DMS114 treated with DMSO at 0.1 percent for 48 hours (cell line): ENCODE results near the gene HAGHL.
A peak's percentile ranks its signal among the peaks of the same experiment; 100 is the strongest.

ENCODE experiments used
- DNase-seq: peaks from one replicate; lab custom pipeline; 2025; ENCODE audit not compliant: unreplicated experiment; lab: John Stamatoyannopoulos, UW

Gene HAGHL, protein sequence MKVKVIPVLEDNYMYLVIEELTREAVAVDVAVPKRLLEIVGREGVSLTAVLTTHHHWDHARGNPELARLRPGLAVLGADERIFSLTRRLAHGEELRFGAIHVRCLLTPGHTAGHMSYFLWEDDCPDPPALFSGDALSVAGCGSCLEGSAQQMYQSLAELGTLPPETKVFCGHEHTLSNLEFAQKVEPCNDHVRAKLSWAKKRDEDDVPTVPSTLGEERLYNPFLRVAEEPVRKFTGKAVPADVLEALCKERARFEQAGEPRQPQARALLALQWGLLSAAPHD

DNA sequence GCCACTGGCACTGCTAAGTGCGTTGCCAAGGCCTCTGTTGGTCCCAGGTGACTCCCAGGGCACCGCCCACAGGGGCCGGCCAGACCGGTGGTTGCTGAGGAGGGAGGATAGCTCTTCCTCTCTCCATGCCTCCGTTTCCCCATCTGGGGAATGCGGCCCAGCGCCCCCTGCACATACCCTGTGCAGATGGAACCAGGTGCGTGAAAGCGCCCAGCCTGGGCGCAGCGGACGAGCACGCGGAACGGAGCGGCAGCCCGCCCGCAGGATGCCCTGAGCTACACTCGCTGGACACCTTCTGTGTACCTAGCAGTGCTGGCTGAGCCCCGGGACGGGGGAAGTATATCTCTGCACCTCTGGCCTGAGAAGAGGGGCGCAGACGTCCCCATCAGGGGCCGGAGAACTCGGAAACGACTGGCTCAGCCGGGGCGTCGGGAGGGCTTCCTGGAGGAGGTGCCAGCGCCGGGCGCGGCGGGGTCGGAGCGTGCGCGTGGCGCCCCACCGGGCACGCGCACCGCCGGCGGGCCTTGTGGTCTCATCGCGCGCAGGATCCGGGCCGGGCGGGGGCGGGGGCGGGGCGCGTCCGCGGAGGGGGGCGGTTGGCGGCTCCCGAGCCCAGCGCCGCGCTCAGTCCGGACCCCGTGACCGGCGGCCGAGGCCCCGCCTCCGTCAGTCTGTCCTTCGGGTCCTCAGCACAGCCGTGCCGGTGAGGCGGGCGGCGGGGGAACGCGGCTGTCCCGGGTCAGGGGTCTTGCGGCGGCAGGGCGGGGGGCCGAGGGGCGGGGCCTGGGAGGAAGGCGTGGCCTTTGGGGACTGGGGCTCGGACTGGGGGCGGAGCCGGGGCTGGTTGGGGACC lies at the start of gene HAGHL, which contains the start of gene CCDC78:
HAGHL (plus strand) TSS at position 669 of the 853 bp plus-strand sequence. CDS start 404 bp downstream, outside the sequence.
CCDC78 (minus strand) TSS at position 6 of the 853 bp plus-strand sequence. CDS start 76 bp downstream, outside the sequence.
- DNase-seq, result no peak

DNA sequence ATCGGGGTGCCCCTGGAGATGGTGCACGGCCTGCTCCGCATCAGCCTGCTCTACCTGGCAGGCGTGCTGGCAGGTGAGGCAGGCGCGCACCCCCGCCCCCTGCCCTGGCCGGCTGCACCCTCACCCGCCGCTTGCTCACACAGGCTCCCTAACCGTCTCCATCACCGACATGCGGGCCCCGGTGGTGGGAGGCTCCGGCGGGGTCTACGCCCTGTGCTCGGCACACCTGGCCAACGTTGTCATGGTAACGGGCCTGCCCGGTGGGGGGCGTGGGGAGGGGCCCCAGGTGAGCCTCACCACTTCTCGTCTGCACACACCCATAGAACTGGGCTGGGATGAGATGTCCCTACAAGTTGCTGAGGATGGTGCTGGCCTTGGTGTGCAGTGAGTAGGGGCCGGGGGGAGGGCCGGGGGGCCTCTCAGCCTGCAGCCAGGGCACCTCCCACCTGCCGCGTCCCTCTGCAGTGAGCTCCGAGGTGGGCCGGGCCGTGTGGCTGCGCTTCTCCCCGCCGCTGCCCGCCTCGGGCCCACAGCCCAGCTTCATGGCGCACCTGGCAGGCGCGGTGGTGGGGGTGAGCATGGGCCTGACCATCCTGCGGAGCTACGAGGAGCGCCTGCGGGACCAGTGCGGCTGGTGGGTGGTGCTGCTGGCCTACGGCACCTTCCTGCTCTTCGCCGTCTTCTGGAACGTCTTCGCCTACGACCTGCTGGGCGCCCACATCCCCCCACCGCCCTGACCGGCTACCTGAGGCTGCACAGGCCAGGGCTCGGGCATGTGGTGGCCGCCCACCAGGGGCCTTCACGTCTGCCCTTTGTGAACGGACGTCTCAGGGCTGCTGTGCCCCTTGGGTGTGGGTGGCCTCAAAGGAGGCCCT lies 49.4 kb upstream of the HAGHL start:
- no peak for DNase-seq

GRCh38 chr16:678209-678857 lies 48.6 kb upstream of the HAGHL start:
- no peak for DNase-seq

GRCh38 chr16:678858-679813 lies 47.8 kb upstream of the HAGHL start:
- peak; percentile 23 for DNase-seq

DNA sequence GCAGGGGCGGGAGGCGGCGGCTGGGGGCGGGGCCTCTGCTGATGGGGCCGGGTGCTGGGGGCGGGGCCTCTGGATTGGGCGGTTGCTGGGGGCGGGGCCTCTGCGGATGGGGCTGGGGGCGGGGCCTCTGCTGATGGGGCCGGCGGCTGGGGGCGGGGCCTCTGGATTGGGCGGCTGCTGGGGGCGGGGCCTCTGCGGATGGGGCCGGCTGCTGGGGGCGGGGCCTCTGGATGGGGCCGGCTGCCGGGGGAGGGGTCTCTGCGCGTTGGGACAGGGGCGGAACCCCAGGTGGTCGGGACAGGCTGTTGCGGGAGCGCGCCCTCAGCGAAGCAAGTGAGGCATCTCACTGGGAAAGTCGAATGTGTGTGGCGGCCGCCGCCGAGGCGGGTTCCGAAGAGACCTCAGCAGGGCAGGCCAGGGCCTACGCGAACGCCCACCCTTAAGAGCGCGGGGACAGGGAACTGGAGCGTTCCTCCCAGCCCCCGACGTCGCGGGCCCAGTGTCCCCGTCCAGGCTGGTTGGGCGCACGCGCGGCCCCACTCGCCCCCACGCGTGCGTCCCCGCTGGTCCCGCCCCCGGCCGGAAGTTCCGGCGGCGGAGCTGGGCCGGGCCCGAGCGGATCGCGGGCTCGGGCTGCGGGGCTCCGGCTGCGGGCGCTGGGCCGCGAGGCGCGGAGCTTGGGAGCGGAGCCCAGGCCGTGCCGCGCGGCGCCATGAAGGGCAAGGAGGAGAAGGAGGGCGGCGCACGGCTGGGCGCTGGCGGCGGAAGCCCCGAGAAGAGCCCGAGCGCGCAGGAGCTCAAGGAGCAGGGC lies 46.9 kb upstream of the HAGHL start, which contains the start of gene STUB1:
STUB1 (plus strand) TSS at position 597 of the 811 bp plus-strand sequence; CDS start at position 713, 116 bp downstream.
- DNase-seq, result peak; percentile 70

DNA sequence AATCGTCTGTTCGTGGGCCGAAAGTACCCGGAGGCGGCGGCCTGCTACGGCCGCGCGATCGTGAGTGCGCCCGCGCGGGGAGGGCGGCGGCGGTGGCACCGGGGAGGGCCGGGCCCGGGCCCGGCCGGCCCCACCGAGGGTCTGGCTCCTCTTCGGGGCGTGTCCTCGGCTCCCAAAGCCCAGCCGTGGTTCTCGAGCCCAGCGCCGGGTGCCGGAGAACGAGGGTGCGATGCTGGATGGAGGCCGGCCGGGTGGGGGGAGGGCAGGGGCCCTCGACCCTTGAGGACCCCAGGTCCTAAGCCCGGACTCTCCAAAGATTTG lies 46.3 kb upstream of the HAGHL start:
- no peak for DNase-seq

- DNase-seq, result no peak
These were observed 45.8 kb upstream of the HAGHL start for GRCh38 chr16:680967-681745.

DNA sequence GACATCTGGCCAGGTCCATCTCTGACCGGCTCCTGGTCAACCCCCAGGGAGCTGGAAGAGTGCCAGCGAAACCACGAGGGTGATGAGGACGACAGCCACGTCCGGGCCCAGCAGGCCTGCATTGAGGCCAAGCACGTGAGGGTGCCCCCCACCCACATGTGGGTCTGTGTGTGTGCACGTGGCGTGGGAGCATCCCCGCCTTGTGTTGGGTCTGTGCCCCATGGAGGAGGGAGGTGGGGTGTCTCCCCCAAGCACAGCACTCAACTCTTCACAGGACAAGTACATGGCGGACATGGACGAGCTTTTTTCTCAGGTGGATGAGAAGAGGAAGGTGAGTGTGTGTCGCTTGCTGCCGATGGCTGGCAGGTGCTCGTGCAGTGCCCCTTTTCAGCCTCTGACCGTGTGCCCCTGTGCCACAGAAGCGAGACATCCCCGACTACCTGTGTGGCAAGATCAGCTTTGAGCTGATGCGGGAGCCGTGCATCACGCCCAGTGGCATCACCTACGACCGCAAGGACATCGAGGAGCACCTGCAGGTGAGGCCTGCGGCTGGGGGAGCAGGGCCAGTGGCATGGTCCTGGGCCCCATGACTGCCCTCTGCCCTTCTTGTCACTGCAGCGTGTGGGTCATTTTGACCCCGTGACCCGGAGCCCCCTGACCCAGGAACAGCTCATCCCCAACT lies 45.0 kb upstream of the HAGHL start:
- no peak for DNase-seq

GRCh38 chr16:682493-683395 lies 44.2 kb upstream of the HAGHL start:
- DNase-seq, result no peak

GRCh38 chr16:683396-684070 lies 43.4 kb upstream of the HAGHL start:
- DNase-seq, result no peak

DNA sequence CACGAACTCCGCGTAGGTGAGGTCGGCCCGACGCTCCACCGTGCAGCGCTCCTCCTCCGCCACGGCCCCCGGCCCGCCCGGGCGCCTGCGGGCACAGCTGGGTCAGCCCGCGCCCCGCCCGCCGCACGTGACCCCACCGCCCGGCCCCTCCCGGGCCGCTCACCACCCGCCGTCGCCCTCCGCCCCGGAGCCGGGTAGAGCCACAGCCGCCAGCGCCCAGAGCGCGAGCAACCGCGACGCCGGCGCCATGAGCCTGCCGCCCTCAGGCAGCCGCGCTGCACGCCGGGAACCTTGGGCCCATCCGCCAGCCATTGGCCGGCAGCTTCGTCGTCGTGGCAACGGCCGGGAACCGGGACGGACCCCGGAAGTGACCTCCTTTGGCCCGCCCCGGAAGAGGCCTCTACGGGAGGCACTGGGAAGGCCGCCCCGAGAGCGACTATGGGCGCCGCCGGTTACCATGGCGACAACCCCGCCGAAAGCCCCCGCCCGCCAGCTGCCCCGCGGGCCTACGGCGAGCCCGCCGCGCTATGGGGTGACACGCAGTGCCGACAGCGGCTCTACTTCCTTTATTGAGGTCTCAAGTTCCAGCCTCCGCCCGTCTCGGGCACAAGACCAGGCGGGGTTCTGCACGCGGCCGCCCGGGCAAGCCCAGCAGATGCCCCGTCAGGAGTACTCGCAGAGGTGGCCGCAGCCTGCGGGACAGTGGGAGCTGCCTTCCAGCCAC lies 42.7 kb upstream of the HAGHL start, which contains the start of gene JMJD8:
JMJD8 (minus strand) TSS at position 264 of the 724 bp plus-strand sequence; CDS start at position 249, 15 bp downstream.
- no peak for DNase-seq

DNA sequence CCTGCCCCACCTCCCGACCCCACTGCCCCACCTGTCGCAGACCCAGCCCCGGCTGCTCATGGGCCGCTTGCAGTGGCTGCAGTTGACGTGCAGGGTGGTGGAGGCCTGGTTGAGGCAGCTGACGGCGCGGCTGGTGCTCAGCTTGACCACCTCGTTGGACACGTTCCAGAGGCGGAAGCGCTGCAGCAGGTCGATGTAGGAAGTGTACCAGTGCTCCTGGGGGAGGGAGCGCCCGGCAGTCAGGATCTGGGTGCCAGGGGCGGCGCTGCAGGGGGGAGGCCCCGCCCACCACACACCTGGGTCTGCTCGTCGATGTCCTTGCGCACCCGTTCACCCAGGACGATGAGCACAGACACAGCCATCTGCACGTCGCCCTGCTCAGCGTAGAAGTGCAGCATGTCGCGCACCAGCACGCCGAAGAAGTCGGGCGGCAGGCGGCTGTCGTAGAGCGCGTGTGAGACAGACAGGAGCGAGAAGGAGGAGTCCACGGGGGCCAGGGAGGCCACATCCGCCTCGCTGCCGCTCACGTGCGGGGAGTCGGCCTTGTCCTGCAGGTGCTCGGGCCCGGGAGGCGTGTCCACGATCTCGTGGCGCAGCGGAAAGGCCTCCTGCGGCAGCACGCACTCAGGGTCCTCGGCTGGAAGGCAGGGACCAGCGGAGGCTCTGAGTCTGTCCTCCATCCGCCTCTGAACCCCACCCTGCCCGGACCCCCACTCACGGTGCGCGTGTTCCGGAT lies 41.8 kb upstream of the HAGHL start:
- DNase-seq, result no peak

GRCh38 chr16:685967-686366 lies 40.9 kb upstream of the HAGHL start:
- no peak for DNase-seq
